ENCODE results near the gene HOXC12.

The HOXC12 gene

DNA sequence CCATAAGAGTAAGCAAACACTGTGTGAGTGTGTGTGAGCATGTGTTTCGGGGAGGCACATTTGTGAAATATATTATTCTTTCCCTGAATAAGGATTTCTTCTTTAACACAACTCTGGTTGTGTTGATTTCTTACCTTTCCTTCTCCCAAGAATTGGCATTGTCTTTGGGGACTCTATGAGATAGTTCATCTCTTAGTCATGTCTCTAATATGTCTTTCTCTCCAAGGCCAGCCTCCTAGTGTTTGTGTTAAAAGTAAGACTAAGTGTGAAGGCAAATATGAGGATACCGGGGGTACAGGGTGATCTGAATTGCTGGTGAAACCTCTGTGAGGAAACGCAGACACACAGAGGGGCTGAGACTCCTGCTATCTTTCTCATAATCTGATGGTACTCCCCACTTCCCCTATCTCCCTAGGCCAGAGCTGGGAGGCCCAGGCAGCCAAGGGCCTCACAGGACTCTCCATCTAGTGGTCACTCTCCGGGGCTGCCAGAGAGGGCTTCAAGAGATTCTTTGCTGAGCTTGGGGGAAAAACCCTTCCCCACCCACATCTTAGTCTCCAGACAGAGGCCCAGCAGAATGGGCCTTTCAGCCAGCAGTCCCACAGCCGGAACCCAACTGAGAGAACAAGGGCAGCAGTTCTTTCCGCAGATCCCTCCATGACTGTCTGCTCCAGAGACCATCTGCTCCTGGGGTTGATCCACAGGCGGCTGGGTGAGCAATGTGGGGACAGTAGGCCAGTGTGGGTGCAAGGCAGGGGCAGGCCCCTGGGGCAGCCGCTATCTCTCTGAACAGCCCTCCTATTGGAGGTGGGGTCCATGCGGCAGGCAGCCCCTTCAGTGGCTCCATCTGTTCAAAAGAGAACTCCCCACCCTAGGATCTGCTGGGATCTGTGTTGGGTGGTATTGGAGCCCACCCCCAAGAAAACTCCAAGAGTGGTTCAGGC is 5.8 kb upstream of the HOXC12 start:
- DNase-seq (ENCODE audit: insufficient read length, low spot score), result no peak
- no peak for FAIRE-seq
- no peak for TF ChIP-seq POLR2A (IDR thresholded peaks at IDR 0.05; ENCODE audit: low read depth, low read length)

DNA sequence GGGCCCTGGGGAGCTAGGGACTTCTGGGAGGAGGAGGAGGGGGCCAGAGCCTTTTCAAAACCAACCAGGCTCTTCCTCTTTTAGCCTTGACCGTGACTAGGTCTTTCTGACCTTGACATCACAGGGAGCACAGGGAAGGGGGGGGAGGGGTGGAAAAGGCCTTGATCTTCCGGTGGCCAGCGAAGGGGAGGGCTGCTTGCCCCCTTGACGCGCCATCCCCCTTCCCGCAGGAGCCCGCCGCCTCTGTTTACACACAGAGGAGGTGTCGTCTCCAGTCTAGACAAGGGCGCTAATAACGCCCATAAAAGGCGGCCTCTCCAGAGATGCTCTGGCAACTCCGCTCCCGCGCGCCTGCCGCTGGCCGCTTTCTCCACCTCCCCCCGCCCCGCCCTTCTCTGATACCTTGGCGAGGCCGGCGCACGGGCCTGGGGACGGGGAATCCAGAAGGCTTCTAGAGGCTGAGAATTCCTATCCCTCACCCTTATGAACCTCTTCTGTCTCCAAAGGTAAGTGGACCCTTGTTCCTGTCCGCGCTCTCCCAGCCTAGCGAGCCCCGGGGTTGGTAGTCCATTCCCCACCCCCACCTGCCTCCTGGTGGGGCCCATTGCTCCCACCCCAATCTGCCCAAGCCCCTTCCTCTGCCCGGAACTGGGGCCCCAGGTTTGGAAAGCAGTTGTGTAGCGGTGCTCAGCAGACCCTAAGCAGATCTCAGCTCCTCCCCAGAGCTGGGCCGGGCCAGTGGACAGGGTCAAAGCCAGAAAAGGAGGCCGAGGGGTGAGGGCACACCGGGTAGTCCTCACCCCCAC is 4.9 kb upstream of the HOXC12 start:
- FAIRE-seq, result no peak
- TF ChIP-seq POLR2A (IDR thresholded peaks at IDR 0.05; ENCODE audit: low read depth, low read length), result no peak
- no peak for DNase-seq (ENCODE audit: insufficient read length, low spot score)

DNA sequence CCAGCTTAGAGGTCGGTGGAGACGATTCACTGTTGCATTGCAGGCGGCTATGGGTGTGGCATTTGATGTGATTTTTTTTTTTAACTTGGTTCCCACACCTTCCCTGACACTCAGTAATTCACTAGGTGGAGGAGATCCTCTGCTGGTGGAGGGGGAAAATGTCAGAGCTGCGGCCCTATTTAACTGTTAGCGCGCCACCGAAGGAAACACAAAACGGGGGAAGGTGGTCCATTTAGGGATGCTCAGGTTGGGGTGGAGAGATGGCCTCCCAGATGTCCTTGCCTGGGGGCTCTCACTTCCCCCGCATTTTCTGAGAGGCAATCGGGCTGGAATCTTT is 4.3 kb upstream of the HOXC12 start:
- no peak for TF ChIP-seq POLR2A (IDR thresholded peaks at IDR 0.05; ENCODE audit: low read depth, low read length)
- DNase-seq (ENCODE audit: insufficient read length, low spot score), result no peak
- FAIRE-seq, result no peak

DNA sequence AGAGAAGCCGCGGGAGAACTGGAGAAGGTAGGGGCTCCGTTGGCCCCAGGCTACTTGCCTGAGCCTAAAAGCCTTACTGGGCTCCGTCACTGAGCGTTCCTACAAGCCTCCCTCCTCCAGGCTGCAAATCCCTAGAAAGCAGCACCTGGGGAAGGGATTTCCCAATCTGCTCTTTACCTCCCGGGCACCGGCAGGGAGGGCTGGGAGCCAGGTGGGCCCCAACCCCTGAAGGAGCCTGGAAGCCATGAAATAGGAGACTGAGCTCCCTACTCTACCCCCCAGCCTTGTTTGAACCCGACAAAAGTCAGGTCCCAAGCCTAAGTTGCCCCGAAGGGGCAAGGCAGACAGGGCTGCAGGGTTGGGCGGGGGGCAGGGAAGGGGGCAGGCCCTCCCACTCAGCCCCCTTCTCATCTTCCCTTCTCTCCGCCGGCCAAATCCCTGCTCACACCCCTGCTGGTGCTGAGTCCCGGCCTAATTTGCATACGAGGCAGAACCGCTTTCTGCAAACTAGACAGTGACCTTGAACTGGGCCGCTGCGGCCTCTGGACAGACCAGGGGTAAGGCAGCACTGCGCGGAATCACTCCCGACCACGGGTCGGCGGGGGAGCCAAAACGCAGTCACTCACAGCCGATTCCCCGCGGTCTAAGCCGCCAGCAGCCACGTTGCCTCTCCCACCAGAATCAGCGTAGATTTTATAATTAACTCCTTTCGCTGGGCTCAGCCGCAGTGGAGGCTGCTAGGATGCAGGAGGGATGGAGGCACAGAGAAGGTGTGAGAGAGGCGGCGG is 3.7 kb upstream of the HOXC12 start:
- FAIRE-seq, result no peak
- DNase-seq (ENCODE audit: insufficient read length, low spot score), result no peak
- TF ChIP-seq POLR2A (IDR thresholded peaks at IDR 0.05; ENCODE audit: low read depth, low read length), result no peak

- no peak for TF ChIP-seq POLR2A (IDR thresholded peaks at IDR 0.05; ENCODE audit: low read depth, low read length)
- FAIRE-seq, result no peak
- DNase-seq (ENCODE audit: insufficient read length, low spot score), result no peak
These were observed 2.9 kb upstream of the HOXC12 start for GRCh38 chr12:53951577-53952334.

- no peak for FAIRE-seq
- no peak for TF ChIP-seq POLR2A (IDR thresholded peaks at IDR 0.05; ENCODE audit: low read depth, low read length)
- DNase-seq (ENCODE audit: insufficient read length, low spot score), result no peak
These were observed 2.4 kb upstream of the HOXC12 start for GRCh38 chr12:53952335-53952694.

- no peak for TF ChIP-seq POLR2A (IDR thresholded peaks at IDR 0.05; ENCODE audit: low read depth, low read length)
These were observed 1.6 kb upstream of the HOXC12 start for GRCh38 chr12:53952871-53953734.

GRCh38 chr12:53953831-53954693 is 641 bp upstream of the HOXC12 start:
- no peak for TF ChIP-seq POLR2A (IDR thresholded peaks at IDR 0.05; ENCODE audit: low read depth, low read length)
- DNase-seq (ENCODE audit: insufficient read length, low spot score), result no peak
- no peak for FAIRE-seq

More at GRCh38 chr12:53952871-53953734, 1.6 kb upstream of the HOXC12 start:
- no peak for DNase-seq (ENCODE audit: insufficient read length, low spot score)
- no peak for FAIRE-seq

DNA sequence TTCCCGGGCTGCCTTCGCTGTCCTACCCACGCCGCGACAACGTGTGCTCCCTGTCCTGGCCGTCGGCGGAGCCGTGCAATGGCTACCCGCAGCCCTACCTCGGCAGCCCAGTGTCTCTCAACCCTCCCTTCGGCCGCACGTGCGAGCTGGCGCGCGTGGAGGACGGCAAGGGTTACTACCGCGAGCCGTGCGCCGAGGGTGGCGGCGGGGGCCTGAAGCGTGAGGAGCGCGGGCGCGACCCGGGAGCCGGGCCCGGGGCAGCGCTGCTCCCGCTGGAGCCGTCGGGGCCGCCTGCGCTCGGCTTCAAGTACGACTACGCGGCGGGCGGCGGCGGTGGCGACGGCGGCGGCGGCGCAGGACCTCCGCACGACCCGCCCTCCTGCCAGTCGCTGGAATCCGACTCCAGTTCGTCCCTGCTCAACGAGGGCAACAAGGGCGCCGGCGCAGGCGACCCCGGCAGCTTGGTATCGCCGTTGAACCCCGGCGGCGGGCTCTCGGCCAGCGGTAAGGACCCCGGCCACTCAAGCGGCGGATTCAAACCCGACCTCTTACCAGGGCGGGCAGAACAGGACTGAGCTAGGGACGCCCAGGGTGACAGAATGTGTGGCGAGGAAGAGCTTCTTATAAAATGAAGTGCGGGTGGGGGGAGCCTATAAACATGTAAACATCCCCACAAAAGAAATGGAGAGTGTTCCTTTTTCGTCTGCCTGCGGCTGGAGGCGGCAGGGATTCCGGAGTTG is 503 bp downstream of the HOXC12 start:
- no peak for TF ChIP-seq POLR2A (IDR thresholded peaks at IDR 0.05; ENCODE audit: low read depth, low read length)
- DNase-seq (ENCODE audit: insufficient read length, low spot score) (no peak), FAIRE-seq (no peak)

DNA sequence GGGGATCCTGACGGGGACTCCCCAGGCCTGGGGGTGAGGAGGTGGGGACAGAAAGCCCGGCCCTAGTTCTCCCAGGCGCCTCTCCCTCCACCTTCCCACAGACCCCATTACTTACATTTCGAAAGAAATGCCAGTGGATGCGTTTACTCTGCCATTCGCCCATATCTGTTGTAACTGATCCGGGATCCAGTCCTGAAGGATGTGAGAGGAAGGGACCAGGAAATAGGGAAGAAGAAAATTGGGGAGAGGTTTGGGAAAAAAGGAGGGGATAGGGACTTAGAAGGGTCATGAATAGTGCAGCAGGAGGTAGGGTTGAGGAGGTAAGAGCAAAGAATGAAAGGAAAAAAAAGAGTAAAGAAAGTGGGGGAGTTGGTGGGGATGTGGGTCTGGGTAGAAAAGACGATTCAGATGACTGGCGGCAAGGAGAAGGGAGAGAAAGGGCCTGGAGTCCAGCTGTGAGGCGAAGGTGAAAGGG is 1.1 kb downstream of the HOXC12 start:
- DNase-seq (ENCODE audit: insufficient read length, low spot score), result no peak
- TF ChIP-seq POLR2A (IDR thresholded peaks at IDR 0.05; ENCODE audit: low read depth, low read length), result no peak
- no peak for FAIRE-seq

Measured in H54 (cell line).